ENCODE results near the gene KRTAP4-11.
"Not testable (repeated sequence)": the region's sequence is repeated elsewhere in the genome, so short reads cannot be mapped to it uniquely, and the experiment has no call there.

KRTAP4-11 gene

GRCh38 chr17:41117846-41118386, at the start of gene KRTAP4-11:
Gene KRTAP4-11 (minus strand): TSS chr17:41118373. CDS start chr17:41118315, 58 bp downstream.
- DNase-seq (ENCODE audit: low spot score): not testable (repeated sequence)

- no peak for DNase-seq (ENCODE audit: low spot score)
These were observed 49.4 kb upstream of the KRTAP4-11 start for GRCh38 chr17:41167561-41167960.

- no peak for DNase-seq (ENCODE audit: low spot score)
These were observed 45.7 kb upstream of the KRTAP4-11 start for GRCh38 chr17:41163828-41164227.

- no peak for DNase-seq (ENCODE audit: low spot score)
These were observed 42.5 kb upstream of the KRTAP4-11 start, which contains the start of gene KRTAP4-4 for GRCh38 chr17:41160648-41161047. Gene KRTAP4-4 (minus strand): TSS chr17:41160748. CDS start chr17:41160691, 57 bp downstream.

GRCh38 chr17:41160190-41160589, 42.0 kb upstream of the KRTAP4-11 start:
- DNase-seq (ENCODE audit: low spot score): not testable (repeated sequence)

GRCh38 chr17:41153856-41154255, 35.7 kb upstream of the KRTAP4-11 start:
- DNase-seq (ENCODE audit: low spot score): no peak

GRCh38 chr17:41151525-41151924, 33.4 kb upstream of the KRTAP4-11 start:
- no peak for DNase-seq (ENCODE audit: low spot score)

GRCh38 chr17:41150026-41150425, 31.9 kb upstream of the KRTAP4-11 start:
- no peak for DNase-seq (ENCODE audit: low spot score)

- DNase-seq (ENCODE audit: low spot score): no peak
These were observed 31.4 kb upstream of the KRTAP4-11 start, which contains the start of gene KRTAP4-5 for GRCh38 chr17:41149652-41149985. Gene KRTAP4-5 (minus strand): TSS chr17:41149825. CDS start chr17:41149767, 58 bp downstream.

GRCh38 chr17:41148971-41149651, 30.9 kb upstream of the KRTAP4-11 start:
- DNase-seq (ENCODE audit: low spot score): not testable (repeated sequence)

- DNase-seq (ENCODE audit: low spot score): no peak
These were observed 29.5 kb upstream of the KRTAP4-11 start for GRCh38 chr17:41147531-41148204.

GRCh38 chr17:41145261-41145660, 27.1 kb upstream of the KRTAP4-11 start:
- DNase-seq (ENCODE audit: low spot score): no peak

- no peak for DNase-seq (ENCODE audit: low spot score)
These were observed 26.7 kb upstream of the KRTAP4-11 start for GRCh38 chr17:41144846-41145245.

- DNase-seq (ENCODE audit: low spot score): no peak
These were observed 23.2 kb upstream of the KRTAP4-11 start for GRCh38 chr17:41141361-41141760.

GRCh38 chr17:41140360-41141131, 22.4 kb upstream of the KRTAP4-11 start, which contains the start of gene KRTAP4-6:
Gene KRTAP4-6 (minus strand): TSS chr17:41140544. CDS start chr17:41140487, 57 bp downstream.
- peak; percentile 49 for DNase-seq (ENCODE audit: low spot score)

GRCh38 chr17:41139865-41140264, 21.7 kb upstream of the KRTAP4-11 start:
- not testable (repeated sequence) for DNase-seq (ENCODE audit: low spot score)

GRCh38 chr17:41133880-41134735, 15.9 kb upstream of the KRTAP4-11 start:
- DNase-seq (ENCODE audit: low spot score): peak; percentile 14

- peak; percentile 12 for DNase-seq (ENCODE audit: low spot score)
These were observed 13.8 kb upstream of the KRTAP4-11 start for GRCh38 chr17:41131979-41132378.

GRCh38 chr17:41127371-41127770, 9.2 kb upstream of the KRTAP4-11 start:
- DNase-seq (ENCODE audit: low spot score): no peak

GRCh38 chr17:41126412-41126811, 8.2 kb upstream of the KRTAP4-11 start:
- no peak for DNase-seq (ENCODE audit: low spot score)

- no peak for DNase-seq (ENCODE audit: low spot score)
These were observed 6.9 kb upstream of the KRTAP4-11 start for GRCh38 chr17:41125064-41125463.

Data from AG08396 (cell line).